Stimulated activated CD8-positive, alpha-beta memory T cell treated with anti-CD3 and anti-CD28 coated beads, Interleukin-7, amount 100 ng/mL, for 48 hours (primary cell): ENCODE results near the gene PACSIN1.

ENCODE experiments used
- DNase-seq, 2 donors: peaks; one replicate each; pipeline ENCODE4 v3.0.0-alpha.2; 2020; ENCODE audit warnings: low read depth in 1 of 2; ENCODE audit errors: extremely low read depth in 1 of 2

PACSIN1 gene

DNA sequence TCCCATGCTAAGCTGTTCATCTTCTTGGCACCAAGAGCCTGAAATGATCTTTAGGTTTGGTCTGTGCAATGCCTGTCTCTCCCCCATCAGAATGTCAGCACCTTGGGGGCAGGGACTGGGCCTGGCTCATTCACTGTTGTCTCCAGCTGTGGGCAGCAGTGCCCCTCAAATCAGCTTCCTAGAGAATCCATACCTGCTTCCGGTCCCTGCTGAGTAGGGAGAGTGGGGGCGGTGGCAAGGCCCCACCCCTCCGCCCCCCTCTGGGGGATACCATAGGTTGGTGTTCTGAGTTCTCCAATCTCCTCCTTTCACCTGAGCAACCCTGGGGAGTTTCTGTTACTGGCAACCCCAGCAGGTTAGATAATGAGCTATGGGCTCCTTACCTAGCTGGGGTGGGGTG lies 109.5 kb downstream of the PACSIN1 start:
- no peak for DNase-seq

GRCh38 chr6:34576286-34576955 lies 110.5 kb downstream of the PACSIN1 start:
- DNase-seq = no peak

DNA sequence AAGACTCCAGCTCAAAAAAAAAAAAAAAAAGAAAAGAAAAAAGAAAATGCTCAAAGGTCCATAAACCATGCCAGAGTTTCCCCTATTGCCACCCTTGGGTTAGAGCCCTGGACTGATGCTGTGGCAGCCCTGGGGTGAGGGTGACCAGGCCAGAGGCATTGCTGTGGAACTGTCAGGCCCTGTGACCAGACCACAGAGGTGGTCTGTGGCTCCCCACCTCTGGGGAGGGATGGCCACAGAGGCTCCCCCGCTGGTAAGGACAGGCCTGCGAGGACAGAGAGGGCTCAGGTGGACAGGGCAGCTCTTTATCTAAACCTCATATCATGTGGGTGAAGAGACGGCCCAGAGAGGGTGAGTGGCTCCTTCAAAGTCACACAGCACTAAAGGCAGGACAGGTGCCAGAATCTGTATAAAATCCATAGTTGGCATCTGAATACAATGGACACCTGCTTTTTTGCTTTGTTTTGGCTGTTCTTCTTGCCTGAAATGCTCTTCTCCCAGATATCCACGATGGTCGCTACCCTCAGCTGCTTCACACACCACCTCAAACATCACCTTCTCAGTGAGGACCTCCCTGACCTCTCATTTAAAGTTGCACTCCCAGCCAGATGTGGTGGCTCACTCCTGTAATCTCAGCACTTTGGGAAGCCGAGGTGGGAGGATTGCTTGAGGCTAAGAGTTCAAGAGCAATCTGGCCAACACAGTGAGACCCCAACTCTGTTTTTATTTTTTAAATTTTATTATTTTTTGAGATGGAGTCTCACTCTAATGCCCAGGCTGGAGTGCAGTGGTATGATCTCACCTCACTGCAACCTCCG lies 112.8 kb downstream of the PACSIN1 start:
- DNase-seq = no peak

GRCh38 chr6:34580707-34581560 lies 115.1 kb downstream of the PACSIN1 start:
- no peak for DNase-seq

GRCh38 chr6:34581561-34581920 lies 115.7 kb downstream of the PACSIN1 start:
- no peak for DNase-seq

DNA sequence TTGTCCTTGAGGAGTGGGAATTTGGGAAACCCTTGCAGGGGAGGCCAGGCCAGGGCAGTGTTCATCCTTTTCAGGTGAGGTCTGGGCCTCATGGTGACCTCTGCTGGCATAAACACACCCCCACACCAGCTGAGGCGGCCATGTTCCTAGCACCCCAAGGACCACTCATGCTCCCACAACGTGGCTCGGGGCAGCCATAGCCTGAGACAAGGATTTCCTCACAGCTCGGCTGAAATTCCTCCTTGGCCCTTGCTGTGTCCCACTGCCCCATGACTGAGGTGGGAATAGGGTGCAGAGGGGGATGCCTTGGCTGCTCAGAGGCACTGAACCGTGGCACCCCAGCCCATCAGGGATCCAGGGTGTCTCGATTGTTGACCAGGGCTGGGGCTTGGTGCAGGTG lies 117.6 kb downstream of the PACSIN1 start:
- DNase-seq = no peak

DNA sequence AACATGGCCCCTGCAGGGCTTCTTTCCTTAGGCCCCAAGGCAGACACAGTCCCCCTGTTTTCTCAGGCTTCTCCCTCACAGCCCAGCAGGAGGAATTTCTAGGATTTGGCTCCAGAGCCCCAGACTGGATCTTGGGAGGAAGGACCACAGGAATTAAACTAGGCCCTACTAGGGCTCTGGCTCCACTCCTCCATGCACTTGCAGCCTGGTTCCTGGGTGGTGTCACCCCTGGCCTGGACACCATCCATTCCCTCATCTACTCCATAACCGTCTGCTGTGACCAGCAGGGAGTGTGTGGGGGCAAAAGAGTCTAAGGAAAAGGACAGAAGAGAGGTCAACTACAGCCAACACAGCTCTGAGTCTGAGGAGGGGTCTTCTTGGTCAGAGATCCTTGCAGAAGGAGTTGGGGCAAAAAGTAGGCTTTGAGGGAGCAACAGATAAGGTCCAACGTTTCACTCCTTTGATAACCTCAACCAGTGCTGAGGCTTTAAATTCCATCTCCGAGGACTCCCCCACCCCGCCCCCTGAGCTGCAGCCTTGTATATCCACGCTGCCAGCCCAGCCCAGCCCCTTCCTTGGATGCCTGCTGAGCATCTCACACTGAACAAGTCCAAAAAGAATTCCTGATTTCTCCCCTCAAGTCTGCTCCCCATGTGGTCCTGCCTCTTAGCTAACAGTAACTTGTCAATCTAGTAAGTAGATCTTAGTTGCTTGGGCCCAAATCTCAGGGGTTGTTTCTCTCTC lies 118.2 kb downstream of the PACSIN1 start:
- DNase-seq = no peak

DNA sequence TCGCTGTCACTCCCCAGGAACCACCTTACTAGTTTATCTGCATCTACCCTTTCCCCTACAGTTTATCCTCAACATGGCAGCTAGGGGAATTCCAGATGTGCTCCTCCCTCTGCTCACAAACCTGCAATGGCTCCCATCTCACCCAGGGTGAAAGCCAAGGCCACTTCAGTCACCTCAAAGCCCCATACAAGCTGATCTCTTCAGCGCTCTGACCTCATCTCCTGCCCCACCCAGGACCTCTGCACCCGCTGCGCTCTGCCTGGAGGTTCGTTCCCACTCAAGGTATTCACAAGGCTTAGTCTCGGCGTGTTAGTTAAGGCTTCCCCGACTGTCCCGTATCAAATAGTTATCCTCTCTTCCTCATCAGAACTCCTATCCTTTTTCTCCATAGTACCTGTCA lies 118.8 kb downstream of the PACSIN1 start:
- no peak for DNase-seq
